Urinary bladder (tissue), 4 donors: ENCODE measurements around the gene GLIPR2. TPM values are rescaled to one million over a fixed set of nuclear protein-coding genes. Genes with fewer than 3 reads are reported as not detected.
A peak's percentile ranks its signal among the peaks of the same experiment; 100 is the strongest.
"Not testable (repeated sequence)": the region's sequence is repeated elsewhere in the genome, so short reads cannot be mapped to it uniquely, and the experiment has no call there.

Experiments used
- DNase-seq: peaks from one replicate; pipeline ENCODE4 v3.0.0-alpha.2; 2015; ENCODE audit errors: extremely low spot score
- H3K27ac ChIP-seq: one replicate; pipeline ENCODE4 v1.5.1; 2013; ENCODE audit warnings: low read depth, mild to moderate bottlenecking, moderate library complexity
- H3K36me3 ChIP-seq: one replicate; pipeline ENCODE4 v1.6.1; 2013; ENCODE audit warnings: mild to moderate bottlenecking, moderate library complexity; ENCODE audit not compliant: insufficient read depth
- H3K4me1 ChIP-seq: one replicate; pipeline ENCODE4 v1.6.1; 2013; ENCODE audit warnings: mild to moderate bottlenecking, moderate library complexity; ENCODE audit not compliant: insufficient read depth
- H3K4me3 ChIP-seq: one replicate; pipeline ENCODE4 v1.5.1; 2013; ENCODE audit warnings: low read depth, low read length
- WGBS: extraction: QIAGEN DNeasy Blood & Tissue Kit; methylation state at CpG from one replicate; pipeline ENCODE4 v1.1.7; 2013; 5-methylcytosine and 5-hydroxymethylcytosine counted together
- polyA plus RNA-seq: library from polyadenylated mRNA; stranded (reverse); fragments of 200-250 nt; gene quantifications from one replicate; pipeline ENCODE4 v1.2.3, GENCODE V29; 2013
- total RNA-seq: library from RNA; depleted of rRNA; stranded (reverse); fragments of >200 nt; gene quantifications from one replicate; pipeline ENCODE4 v1.2.3, GENCODE V29; 2014
- donor health status: healthy with polysubstance abuse.
- donor health status: healthy.

The GLIPR2 gene
- total and polyA plus RNA-seq, 2 donors, result 54.9 to 74.7 TPM

DNA sequence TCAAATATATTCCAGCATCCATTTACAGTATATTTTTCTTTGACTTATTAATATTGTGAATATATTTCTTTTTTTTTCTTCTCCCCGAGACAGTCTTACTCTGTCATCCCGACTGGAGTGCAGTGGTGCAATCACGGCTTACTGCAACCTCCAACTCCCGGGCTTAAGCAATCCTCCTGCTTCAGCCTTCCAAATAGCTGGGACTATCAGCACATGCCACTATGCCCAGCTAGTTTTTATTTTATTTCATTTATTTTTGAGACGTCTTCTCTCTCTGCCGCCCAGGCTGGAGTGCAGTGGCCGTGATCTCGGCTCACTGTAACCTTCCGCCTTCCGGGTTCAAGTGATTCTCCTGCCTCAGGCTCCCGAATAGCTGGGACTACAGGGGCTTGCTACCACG lies 7.4 kb upstream of the GLIPR2 start:
- Histone ChIP-seq H3K36me3 (no peaks in the 10 kb centered on the region), H3K27ac (no peak overlapping the region), H3K4me1 (no peaks in the 10 kb centered on the region), H3K4me3 (no peak overlapping the region)
- DNase-seq, result no peak
- WGBS, result 90% methylated on average over 12 of the region's 12 CpGs

DNA sequence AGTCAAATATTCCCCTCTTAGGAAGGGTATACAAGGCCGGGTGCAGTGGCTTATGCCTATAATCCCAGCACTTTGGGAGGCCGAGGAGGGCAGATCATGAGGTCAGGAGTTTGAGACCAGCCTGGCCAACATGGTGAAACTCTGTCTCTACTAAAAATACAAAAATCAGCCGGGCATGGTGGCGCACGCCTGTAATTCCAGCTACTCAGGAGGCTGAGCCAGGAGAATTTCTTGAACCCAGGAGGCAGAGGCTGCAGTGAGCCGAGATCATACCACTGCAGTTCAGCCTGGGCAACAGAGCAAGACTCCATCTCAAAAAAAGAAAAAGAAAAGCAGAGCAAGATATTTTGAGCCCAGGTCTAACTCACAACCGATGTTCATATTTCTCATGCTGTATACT lies 4.9 kb upstream of the GLIPR2 start:
- not testable (repeated sequence) for H3K27ac ChIP-seq, H3K4me1 ChIP-seq, H3K36me3 ChIP-seq, H3K4me3 ChIP-seq, DNase-seq
- 87% methylated on average over 7 of the region's 7 CpGs for WGBS

DNA sequence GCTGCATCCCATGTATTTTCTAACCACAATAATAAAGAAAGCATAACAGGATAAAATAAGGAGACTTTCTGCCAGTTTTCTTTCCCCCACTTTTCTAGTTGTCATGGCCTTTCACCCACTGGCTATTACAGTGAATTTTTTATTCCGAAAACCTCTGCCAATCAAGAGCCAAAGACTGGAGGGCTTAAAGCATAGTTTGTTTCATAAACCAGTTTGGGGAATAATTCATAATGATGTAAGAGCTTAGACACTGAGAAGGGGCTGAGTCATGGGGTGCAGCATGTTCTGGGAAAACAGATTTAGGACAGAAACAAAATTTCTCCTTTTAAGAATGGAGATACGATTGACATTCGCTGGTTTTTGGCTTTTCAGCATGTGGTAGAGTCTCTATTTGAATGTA lies 4.4 kb upstream of the GLIPR2 start:
- Histone ChIP-seq H3K4me3 (no peak overlapping the region), H3K27ac (no peak overlapping the region), H3K4me1 (no peaks in the 10 kb centered on the region), H3K36me3 (no peaks in the 10 kb centered on the region)
- no peak for DNase-seq
- 65% methylated on average over 3 of the region's 3 CpGs for WGBS

DNA sequence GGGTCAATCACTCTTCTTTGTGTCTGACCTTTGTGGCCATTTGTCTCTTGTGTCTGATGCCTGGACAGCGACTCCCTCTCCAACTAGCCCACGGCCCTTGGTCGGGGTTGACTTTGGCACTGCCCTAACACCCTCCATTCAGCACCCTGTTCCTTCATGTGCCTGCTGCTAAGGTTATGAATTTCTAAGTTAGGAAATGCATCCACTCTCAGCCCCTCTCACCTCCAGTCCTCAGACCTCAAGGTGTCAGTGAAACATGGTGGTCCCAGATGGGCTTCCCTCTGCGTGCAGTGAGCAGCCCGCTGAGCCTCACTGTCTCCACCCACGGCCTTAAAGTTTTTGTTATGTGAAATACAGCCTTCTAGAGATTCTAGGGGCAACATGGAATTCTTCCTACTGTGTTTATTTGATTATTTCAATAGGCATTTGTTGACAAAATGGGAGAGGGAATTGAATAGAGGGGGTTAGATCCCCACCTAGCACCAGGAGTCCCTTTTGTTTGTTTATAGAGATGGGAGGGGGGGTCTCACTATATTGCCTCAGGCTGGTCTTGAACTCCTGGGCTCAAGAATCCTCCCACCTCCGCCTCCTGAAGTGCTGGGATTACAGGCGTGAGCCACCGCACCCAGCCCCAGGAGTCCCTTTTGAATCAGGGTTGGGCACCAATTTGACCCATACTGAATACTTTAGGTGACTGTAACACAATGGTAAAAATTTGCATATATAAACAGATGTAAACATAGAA lies 1.6 kb upstream of the GLIPR2 start:
- no peak overlapping the region for H3K4me3 ChIP-seq
- peaks cover 2% of the 10 kb centered on the region for H3K4me1 ChIP-seq
- H3K36me3 ChIP-seq, result no peaks in the 10 kb centered on the region
- no peak for DNase-seq
- WGBS, result 77% methylated on average over 9 of the region's 9 CpGs
- no peak overlapping the region for H3K27ac ChIP-seq

DNA sequence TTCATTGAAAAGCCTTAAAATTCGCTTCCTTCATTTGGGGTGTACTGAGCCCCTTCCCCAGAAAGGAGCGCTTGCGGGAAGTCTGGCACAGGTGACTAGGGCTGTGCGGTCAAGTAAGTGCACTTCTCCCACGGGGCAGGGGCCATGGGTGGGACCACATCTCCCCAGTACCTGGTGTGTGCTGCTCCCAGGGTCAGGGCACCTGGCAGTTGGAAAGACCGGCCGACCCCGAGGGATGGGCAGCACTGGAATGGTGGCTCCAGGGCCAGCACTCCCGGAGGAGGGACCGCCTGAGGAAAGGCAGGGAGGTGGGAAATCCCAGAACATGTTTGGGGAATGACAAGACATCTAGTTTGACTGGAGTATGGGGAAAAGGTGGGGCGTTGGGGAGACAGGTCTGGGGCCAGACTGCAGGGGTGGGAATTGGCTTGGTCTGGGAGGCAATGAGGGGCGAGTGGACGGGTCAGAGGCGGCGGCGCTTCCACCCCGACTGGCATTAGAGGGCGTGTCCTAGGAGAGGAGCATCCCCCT lies 727 bp upstream of the GLIPR2 start:
- Histone ChIP-seq H3K36me3 (no peaks in the 10 kb centered on the region), H3K4me1 (peaks cover 2% of the 10 kb centered on the region), H3K27ac (no peak overlapping the region), H3K4me3 (peak overlapping the region; percentile 76)
- 11% methylated on average over 18 of the region's 18 CpGs for WGBS
- no peak for DNase-seq

DNA sequence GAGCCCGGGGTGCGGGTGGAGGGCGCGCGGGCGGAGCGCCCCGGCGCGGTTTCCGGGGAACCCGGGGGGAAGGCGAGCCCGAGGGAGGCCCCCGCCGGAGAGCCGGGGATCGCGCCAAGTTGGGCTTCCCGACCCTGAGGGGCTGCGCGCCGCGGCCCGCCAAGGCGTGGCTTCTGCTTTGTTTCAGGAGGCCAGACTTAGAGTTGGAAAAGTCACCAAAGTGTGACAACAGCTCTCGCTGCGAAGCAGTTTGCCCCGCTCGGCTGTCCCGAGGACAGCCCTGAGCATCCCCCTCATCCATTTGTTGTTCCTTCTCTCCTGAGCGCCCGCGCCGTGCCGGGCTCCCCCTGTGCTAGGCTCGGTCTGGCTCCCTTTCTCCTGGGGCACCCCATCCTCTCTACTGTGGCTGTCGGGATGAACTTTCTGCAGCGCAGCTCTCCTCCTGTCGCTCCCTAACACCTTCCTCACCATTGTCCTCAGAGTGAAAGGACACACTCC lies 410 bp downstream of the GLIPR2 start:
- Histone ChIP-seq H3K4me3 (peak overlapping the region; percentile 76), H3K27ac (no peak overlapping the region), H3K36me3 (no peaks in the 10 kb centered on the region), H3K4me1 (peaks cover 2% of the 10 kb centered on the region)
- no peak for DNase-seq
- WGBS, result under 1% methylated on average over 40 of the region's 40 CpGs

DNA sequence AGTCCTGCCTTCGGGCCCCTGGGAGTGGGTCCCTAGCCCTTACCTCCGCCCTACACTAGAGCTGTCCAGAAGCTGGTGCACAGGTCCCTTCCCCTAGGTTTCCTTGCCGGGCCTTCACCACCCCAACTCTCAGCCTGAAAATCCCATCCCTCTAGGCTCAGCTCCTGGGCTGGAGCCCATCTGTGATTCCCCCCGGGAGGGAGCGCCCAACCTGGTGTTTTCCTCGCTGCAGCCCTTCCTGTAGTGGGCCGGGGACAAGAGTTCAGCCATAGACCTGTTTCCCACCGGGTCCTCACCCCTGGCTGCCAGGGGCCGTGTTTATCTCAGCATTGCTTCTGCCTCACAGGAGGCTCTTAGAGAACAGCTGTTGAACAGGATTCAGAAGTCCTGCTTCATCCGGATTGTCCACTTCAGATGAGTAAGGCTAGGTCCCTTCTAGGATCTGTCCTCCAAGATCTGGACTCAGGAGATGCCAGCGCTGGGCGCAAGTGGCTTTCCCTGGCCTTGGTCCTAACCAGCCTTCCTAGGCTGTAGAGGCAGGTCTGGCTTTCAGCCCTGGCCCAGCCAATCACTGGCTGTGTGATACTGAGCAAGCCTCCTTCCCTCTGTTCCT lies 965 bp downstream of the GLIPR2 start:
- Histone ChIP-seq H3K4me1 (peaks cover 2% of the 10 kb centered on the region), H3K4me3 (peak overlapping the region; percentile 76), H3K27ac (no peak overlapping the region), H3K36me3 (no peaks in the 10 kb centered on the region)
- WGBS, result 18% methylated on average over 12 of the region's 12 CpGs
- DNase-seq, result no peak

DNA sequence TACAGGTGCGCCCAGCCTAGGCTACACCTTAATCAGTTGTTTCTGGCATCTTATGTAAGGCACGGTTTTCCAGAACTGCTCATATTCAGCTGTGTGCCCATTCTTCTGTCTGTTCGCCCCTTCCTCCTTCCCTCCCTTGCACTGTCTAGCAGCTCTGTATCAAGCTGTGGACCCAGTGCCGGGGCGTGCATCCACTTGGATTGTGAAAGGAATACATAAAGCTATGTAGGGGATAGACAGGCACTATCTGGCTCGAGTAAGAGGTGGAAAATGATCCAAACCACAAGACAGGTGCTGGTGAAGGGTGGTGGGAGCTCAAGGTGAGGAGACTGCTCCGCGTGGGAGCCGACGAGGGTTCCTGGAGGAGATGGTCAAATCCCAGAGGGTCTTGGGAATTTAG lies 2.0 kb downstream of the GLIPR2 start:
- peaks cover 2% of the 10 kb centered on the region for H3K4me1 ChIP-seq
- no peak for DNase-seq
- H3K36me3 ChIP-seq, result no peaks in the 10 kb centered on the region
- H3K27ac ChIP-seq, result no peak overlapping the region
- WGBS, result 92% methylated on average over 10 of the region's 10 CpGs
- H3K4me3 ChIP-seq, result no peak overlapping the region

DNA sequence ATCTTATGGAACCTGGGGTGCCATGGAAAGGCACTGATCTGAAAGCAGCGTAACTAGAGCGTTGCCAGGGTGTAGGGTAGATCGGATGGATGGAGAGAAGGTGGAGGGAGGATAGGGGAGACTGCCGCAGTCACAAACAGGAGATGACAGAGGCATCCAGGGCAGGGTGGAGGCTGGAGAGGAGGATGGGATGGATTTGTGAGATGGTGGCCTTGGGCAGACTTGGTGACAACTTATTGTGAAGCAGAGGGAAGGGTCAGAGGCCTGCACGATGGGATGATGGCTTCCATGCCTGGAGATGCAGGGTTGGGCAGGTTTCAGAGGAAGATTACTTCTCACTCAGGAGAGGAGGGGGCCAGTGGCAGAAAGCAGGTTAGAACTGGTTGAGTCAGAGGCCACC lies 2.4 kb downstream of the GLIPR2 start:
- no peaks in the 10 kb centered on the region for H3K36me3 ChIP-seq
- peaks cover 2% of the 10 kb centered on the region for H3K4me1 ChIP-seq
- DNase-seq, result no peak
- 92% methylated on average over 5 of the region's 5 CpGs for WGBS
- H3K4me3 ChIP-seq, result no peak overlapping the region
- no peak overlapping the region for H3K27ac ChIP-seq

DNA sequence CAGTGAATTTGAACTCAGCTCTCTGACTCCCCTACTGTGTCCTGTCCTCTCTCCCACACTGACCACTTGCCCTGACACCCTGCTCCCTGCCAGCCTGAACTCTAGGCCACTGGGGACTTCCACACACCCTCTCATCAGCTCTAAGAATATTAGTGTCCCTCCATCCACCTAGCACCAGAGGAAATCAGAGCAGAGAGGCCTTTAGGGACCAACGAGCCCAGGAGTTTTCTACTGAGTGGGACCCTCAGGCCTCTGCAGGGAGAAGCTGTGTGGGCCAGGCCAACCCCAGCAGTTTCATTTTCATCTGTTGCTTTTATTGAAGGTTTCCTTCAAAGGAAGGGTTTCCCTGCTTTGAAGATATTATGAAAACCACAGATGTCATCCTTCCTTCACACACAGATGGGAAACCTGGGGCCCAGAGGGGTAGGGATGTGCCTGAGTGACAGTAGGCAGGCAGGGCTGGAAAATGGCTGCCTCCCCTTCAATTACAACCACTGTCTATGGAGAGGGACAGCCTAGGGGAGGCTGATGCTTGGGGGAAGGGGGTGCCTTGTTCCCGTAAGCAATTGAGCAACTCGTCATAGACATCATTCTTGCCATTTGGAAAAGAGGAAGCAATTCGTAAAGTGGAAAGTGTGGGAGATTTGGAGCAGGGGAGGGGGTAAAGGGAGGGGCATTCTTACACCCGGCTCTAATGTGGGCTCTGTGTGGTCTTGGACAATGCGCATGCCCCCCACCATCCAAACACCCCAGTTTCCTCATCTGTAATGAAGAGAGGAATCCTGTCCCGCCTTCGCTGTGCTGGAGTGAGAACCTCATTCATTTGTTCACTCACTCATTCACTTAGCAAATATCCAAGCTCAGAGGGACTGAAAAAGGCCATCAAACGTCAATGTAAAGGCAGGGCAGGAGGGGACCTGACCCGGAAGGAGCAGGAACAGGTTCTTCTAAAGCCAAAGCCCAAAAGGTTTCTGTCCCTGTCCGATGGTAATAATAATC lies 3.9 kb downstream of the GLIPR2 start:
- Histone ChIP-seq H3K36me3 (no peaks in the 10 kb centered on the region), H3K4me1 (peaks cover 2% of the 10 kb centered on the region), H3K4me3 (no peak overlapping the region), H3K27ac (no peak overlapping the region)
- no peak for DNase-seq
- 79% methylated on average over 11 of the region's 11 CpGs for WGBS

DNA sequence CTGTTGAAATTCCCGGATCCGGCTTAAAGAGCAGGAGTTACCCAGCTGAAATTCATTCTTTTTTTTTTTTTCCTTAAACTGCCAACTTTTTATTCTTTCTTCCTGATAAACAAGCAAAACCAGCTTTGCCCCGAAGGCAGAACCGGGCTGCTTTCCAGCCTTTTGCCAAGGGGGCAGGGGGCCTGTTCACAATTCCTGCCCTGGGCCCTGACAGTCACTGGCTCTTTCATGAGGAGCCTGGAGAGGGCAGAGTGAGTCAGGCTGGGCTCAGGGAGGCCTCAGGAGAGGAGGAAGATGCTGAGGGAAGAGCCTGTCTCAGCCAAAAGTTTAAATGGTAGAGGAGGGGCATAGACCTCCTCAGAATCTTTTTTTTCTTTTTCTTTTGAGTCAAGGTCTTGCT lies 4.8 kb downstream of the GLIPR2 start:
- H3K27ac ChIP-seq, result no peak overlapping the region
- H3K4me1 ChIP-seq, result peaks cover 2% of the 10 kb centered on the region
- WGBS, result 39% methylated on average over 4 of the region's 4 CpGs
- no peak overlapping the region for H3K4me3 ChIP-seq
- H3K36me3 ChIP-seq, result no peaks in the 10 kb centered on the region
- DNase-seq, result no peak

DNA sequence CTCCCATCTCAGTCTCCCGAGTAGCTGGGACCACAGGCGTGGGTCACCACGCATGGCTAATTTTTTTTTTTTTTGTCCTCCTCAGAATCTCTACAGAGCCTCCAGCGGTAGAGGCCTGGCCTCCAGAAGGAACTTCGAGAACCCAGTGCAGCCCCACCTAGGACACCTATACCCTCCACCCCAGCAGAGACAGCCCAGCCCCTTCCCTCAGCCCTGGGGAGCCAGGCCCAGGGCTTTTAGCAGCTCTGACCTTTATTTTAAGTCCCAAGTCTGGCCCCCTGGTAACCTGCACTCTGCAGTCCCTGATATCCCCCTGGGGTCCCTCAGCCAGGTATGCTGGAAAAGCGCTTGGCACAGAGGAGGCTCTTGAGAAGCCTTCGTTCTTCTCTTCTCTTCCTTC lies 5.2 kb downstream of the GLIPR2 start:
- Histone ChIP-seq H3K4me3 (no peak overlapping the region), H3K27ac (no peak overlapping the region), H3K36me3 (no peaks in the 10 kb centered on the region), H3K4me1 (peaks cover 2% of the 10 kb centered on the region)
- no peak for DNase-seq
- WGBS, result 84% methylated on average over 7 of the region's 7 CpGs

DNA sequence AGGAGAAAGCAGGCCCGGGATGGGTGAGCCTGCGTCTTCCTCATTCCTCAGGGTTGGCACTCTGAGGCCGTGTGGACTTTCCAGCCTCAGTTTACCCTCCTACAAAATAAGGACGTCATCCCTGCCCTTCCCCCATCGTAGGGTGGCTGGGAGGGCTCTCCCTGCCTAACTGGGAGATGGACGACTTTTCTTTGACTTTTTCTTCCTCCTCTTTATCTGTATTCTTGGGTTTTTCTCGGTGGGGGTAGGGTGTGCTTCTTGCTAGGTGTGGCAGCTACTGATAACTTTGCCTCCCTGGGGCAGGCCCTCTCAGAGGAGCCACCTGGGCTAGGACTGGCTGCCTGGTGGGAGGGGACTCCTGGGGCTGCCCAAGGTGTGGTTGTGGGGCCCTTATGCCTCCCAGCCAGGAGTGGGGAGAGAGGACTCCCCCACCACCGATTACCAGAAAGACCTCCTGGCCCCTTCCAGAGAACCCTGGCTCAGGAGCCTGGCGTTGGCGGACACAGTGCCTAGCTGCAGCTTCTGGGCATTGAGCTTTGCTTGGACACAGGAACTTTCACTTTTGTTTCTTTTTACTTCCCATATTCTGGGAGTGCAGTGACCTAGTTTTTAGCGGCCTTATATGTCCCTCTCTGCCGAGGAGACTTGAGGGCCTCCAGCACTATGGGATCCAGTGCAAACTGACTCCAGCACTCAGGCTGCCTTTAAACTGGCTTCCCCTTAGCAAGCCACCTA lies 6.1 kb downstream of the GLIPR2 start:
- Histone ChIP-seq H3K4me3 (no peak overlapping the region), H3K4me1 (peaks cover 2% of the 10 kb centered on the region), H3K27ac (peak overlapping the region; percentile 51), H3K36me3 (no peaks in the 10 kb centered on the region)
- 41% methylated on average over 12 of the region's 12 CpGs for WGBS
- no peak for DNase-seq
